ENCODE measurements around the gene CHMP4B.

Gene CHMP4B

GRCh38 chr20:33810885-33811775 lies at the start of gene CHMP4B:
TSS of gene CHMP4B (plus strand) at chr20:33811348. CDS start at chr20:33811469, 121 bp downstream.
- TF ChIP-seq GATA2 (IDR thresholded peaks at IDR 0.05; ENCODE audit: low read depth, low read length), result no peak
- no peak for TF ChIP-seq GATA3 (IDR thresholded peaks at IDR 0.05; ENCODE audit: low read depth, low read length)

- TF ChIP-seq GATA3 (IDR thresholded peaks at IDR 0.05; ENCODE audit: low read depth, low read length) (no peak), GATA2 (IDR thresholded peaks at IDR 0.05; ENCODE audit: low read depth, low read length) (no peak)
These were observed 49.4 kb upstream of the CHMP4B start for GRCh38 chr20:33761698-33762250.

- no peak for TF ChIP-seq GATA3 (IDR thresholded peaks at IDR 0.05; ENCODE audit: low read depth, low read length)
- TF ChIP-seq GATA2 (IDR thresholded peaks at IDR 0.05; ENCODE audit: low read depth, low read length), result no peak
These were observed 46.0 kb upstream of the CHMP4B start for GRCh38 chr20:33765099-33765498.

- TF ChIP-seq GATA3 (IDR thresholded peaks at IDR 0.05; ENCODE audit: low read depth, low read length) (no peak), GATA2 (IDR thresholded peaks at IDR 0.05; ENCODE audit: low read depth, low read length) (no peak)
These were observed 45.6 kb upstream of the CHMP4B start for GRCh38 chr20:33765592-33765991.

- TF ChIP-seq GATA2 (IDR thresholded peaks at IDR 0.05; ENCODE audit: low read depth, low read length), result no peak
- no peak for TF ChIP-seq GATA3 (IDR thresholded peaks at IDR 0.05; ENCODE audit: low read depth, low read length)
These were observed 44.5 kb upstream of the CHMP4B start for GRCh38 chr20:33766686-33767085.

GRCh38 chr20:33767777-33768138 lies 43.4 kb upstream of the CHMP4B start:
- TF ChIP-seq GATA3 (IDR thresholded peaks at IDR 0.05; ENCODE audit: low read depth, low read length) (no peak), GATA2 (IDR thresholded peaks at IDR 0.05; ENCODE audit: low read depth, low read length) (no peak)

- TF ChIP-seq GATA2 (IDR thresholded peaks at IDR 0.05; ENCODE audit: low read depth, low read length) (no peak), GATA3 (IDR thresholded peaks at IDR 0.05; ENCODE audit: low read depth, low read length) (no peak)
These were observed 42.1 kb upstream of the CHMP4B start for GRCh38 chr20:33769043-33769442.

- TF ChIP-seq GATA3 (IDR thresholded peaks at IDR 0.05; ENCODE audit: low read depth, low read length) (no peak), GATA2 (IDR thresholded peaks at IDR 0.05; ENCODE audit: low read depth, low read length) (no peak)
These were observed 41.1 kb upstream of the CHMP4B start for GRCh38 chr20:33770005-33770404.

- TF ChIP-seq GATA3 (IDR thresholded peaks at IDR 0.05; ENCODE audit: low read depth, low read length), result no peak
- TF ChIP-seq GATA2 (IDR thresholded peaks at IDR 0.05; ENCODE audit: low read depth, low read length), result no peak
These were observed 39.2 kb upstream of the CHMP4B start for GRCh38 chr20:33771938-33772337.

GRCh38 chr20:33772439-33772838 lies 38.7 kb upstream of the CHMP4B start:
- no peak for TF ChIP-seq GATA3 (IDR thresholded peaks at IDR 0.05; ENCODE audit: low read depth, low read length)
- TF ChIP-seq GATA2 (IDR thresholded peaks at IDR 0.05; ENCODE audit: low read depth, low read length), result no peak

- TF ChIP-seq GATA2 (IDR thresholded peaks at IDR 0.05; ENCODE audit: low read depth, low read length), result no peak
- TF ChIP-seq GATA3 (IDR thresholded peaks at IDR 0.05; ENCODE audit: low read depth, low read length), result no peak
These were observed 37.6 kb upstream of the CHMP4B start for GRCh38 chr20:33773412-33774089.

- TF ChIP-seq GATA2 (IDR thresholded peaks at IDR 0.05; ENCODE audit: low read depth, low read length) (no peak), GATA3 (IDR thresholded peaks at IDR 0.05; ENCODE audit: low read depth, low read length) (no peak)
These were observed 33.3 kb upstream of the CHMP4B start for GRCh38 chr20:33777816-33778215.

GRCh38 chr20:33781133-33781532 lies 30.0 kb upstream of the CHMP4B start:
- no peak for TF ChIP-seq GATA3 (IDR thresholded peaks at IDR 0.05; ENCODE audit: low read depth, low read length)
- TF ChIP-seq GATA2 (IDR thresholded peaks at IDR 0.05; ENCODE audit: low read depth, low read length), result no peak

- TF ChIP-seq GATA3 (IDR thresholded peaks at IDR 0.05; ENCODE audit: low read depth, low read length), result no peak
- no peak for TF ChIP-seq GATA2 (IDR thresholded peaks at IDR 0.05; ENCODE audit: low read depth, low read length)
These were observed 29.2 kb upstream of the CHMP4B start for GRCh38 chr20:33781945-33782344.
